ENCODE data around the gene ALK.

Gene ALK

DNA sequence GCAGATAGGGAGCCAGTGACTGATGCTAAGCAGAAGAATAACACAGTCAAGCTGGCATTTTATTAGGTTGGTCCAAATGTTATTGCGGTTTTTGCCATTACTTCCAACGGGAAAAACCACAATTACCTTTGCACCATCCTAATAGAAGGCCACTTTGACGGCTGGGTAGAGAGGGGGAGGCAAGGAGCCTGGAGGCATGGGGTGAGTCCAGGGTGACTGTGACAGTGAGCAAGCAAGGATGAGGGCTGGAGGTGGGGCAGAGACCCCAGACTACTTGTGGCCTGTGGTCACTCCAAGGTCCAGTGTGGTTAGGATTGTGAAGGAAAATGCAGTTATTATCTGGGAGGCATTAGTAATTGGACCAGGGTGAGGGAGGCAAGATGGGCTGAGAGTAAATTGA is 416.6 kb downstream of the ALK start:
- H3K27ac ChIP-seq, result no peak overlapping the region
- TF ChIP-seq, protein P1, sequence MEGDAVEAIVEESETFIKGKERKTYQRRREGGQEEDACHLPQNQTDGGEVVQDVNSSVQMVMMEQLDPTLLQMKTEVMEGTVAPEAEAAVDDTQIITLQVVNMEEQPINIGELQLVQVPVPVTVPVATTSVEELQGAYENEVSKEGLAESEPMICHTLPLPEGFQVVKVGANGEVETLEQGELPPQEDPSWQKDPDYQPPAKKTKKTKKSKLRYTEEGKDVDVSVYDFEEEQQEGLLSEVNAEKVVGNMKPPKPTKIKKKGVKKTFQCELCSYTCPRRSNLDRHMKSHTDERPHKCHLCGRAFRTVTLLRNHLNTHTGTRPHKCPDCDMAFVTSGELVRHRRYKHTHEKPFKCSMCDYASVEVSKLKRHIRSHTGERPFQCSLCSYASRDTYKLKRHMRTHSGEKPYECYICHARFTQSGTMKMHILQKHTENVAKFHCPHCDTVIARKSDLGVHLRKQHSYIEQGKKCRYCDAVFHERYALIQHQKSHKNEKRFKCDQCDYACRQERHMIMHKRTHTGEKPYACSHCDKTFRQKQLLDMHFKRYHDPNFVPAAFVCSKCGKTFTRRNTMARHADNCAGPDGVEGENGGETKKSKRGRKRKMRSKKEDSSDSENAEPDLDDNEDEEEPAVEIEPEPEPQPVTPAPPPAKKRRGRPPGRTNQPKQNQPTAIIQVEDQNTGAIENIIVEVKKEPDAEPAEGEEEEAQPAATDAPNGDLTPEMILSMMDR (IDR thresholded peaks at IDR 0.05), result no peak

GRCh38 chr2:29502460-29502911 is 418.9 kb downstream of the ALK start:
- H3K27ac ChIP-seq, result no peak overlapping the region
- TF ChIP-seq, protein P1 (IDR thresholded peaks at IDR 0.05), result no peak
- TF ChIP-seq ZFX (IDR thresholded peaks at IDR 0.05; ENCODE audit: borderline replicate concordance), result no peak

GRCh38 chr2:29497375-29497774 is 424.0 kb downstream of the ALK start:
- H3K27ac ChIP-seq, result no peak overlapping the region
- no peak for TF ChIP-seq ZFX (IDR thresholded peaks at IDR 0.05; ENCODE audit: borderline replicate concordance)

GRCh38 chr2:29496198-29496597 is 425.2 kb downstream of the ALK start:
- TF ChIP-seq, protein P1 (IDR thresholded peaks at IDR 0.05), result no peak
- TF ChIP-seq ZFX (IDR thresholded peaks at IDR 0.05; ENCODE audit: borderline replicate concordance), result no peak
- H3K27ac ChIP-seq, result no peak overlapping the region

DNA sequence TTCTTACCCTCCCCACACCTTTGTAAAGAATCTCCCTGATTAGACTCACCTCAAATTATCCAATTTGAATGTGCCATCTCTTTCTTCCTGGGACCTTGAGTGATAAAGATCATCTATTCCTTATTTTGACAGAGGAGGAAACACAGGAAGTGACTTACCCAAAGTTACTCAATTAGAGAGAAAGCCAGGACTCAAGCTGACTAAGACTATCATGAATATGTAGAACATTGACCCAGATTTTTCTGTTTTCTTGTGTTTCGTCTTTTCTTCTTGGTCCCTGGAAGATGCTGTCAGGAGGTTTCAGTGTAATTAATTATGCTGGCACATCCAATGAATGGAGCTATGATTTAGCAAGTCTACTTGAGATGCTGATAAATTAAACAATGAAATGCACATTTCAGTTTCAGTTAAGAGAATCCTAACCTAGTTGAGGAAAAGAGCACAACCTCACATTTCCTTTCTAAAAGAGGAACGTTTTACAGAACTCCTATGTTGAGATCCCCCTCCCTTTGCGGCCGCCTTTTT is 425.8 kb downstream of the ALK start:
- TF ChIP-seq ZFX (IDR thresholded peaks at IDR 0.05; ENCODE audit: borderline replicate concordance), result no peak
- TF ChIP-seq, protein P1 (IDR thresholded peaks at IDR 0.05), result no peak
- no peak overlapping the region for H3K27ac ChIP-seq

DNA sequence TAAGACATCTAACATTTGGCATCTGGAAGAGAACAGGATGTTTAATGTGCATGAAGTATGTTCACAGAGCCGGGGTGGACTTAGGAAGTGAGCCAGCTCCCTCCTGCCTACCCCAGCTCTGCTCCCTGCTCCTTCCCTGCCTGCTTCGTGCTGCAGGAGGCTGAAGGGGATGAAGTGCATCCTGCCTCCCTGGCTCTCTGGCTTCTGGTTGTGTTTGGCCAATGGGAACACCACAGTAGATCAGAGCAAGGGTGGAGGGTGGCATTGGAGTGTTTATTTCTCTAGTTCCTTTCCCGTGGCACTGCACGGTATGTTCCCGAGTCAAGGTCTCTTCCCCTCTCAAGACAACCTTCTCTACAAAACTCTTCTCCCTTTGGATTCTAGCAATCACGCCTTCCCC is 426.3 kb downstream of the ALK start:
- TF ChIP-seq, protein P1 (IDR thresholded peaks at IDR 0.05), result no peak
- no peak for TF ChIP-seq ZFX (IDR thresholded peaks at IDR 0.05; ENCODE audit: borderline replicate concordance)
- no peak overlapping the region for H3K27ac ChIP-seq

- no peak overlapping the region for H3K27ac ChIP-seq
- no peak for TF ChIP-seq ZFX (IDR thresholded peaks at IDR 0.05; ENCODE audit: borderline replicate concordance)
- TF ChIP-seq, protein P1 (IDR thresholded peaks at IDR 0.05), result no peak
These were observed 428.7 kb downstream of the ALK start for GRCh38 chr2:29492701-29493100.

GRCh38 chr2:29490045-29490444 is 431.3 kb downstream of the ALK start:
- no peak overlapping the region for H3K27ac ChIP-seq
- TF ChIP-seq, protein P1 (IDR thresholded peaks at IDR 0.05), result no peak
- TF ChIP-seq ZFX (IDR thresholded peaks at IDR 0.05; ENCODE audit: borderline replicate concordance), result no peak

All from 22Rv1 (cell line).